GM18868 (cell line): Measurements from ENCODE around the gene CEBPB.
"Not testable (repeated sequence)": the region's sequence is repeated elsewhere in the genome, so short reads cannot be mapped to it uniquely, and the experiment has no call there.

Experiments used
- ATAC-seq: cut with Tn5 transposase; IDR thresholded peaks from one replicate; pipeline ENCODE4 v1.9.1; 2021; ENCODE audit warnings: mild to moderate bottlenecking, moderate library complexity; ENCODE audit not compliant: unreplicated experiment

Gene CEBPB

DNA sequence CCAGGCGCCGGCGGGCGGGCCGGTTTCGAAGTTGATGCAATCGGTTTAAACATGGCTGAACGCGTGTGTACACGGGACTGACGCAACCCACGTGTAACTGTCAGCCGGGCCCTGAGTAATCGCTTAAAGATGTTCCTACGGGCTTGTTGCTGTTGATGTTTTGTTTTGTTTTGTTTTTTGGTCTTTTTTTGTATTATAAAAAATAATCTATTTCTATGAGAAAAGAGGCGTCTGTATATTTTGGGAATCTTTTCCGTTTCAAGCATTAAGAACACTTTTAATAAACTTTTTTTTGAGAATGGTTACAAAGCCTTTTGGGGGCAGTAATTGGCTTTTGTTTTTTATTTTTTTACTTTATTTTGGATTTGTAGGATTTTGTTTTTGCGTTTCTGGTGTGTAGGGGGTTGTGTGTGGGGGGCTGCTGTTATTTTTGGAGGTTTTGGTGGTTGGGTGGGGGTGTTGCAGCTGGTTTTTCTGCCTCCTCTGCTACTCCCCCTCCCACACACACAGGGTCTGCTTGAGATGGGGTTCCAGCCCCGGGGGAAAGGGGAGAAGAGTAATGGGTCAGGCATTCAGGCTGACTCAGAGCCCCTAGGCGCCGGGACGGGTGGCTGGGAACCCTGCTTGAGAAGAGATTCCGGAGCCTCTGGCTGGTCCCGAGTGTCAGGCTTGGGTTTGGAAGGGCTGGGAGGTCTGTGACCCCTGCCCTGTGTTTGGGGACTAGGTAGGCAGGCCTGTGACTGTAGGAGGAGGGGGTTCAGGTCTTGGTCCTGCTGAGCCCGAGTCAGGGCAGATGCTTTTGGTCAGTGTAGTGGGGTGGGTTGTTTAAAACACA is 2.0 kb downstream of the CEBPB start:
- peak; percentile 39 for ATAC-seq

DNA sequence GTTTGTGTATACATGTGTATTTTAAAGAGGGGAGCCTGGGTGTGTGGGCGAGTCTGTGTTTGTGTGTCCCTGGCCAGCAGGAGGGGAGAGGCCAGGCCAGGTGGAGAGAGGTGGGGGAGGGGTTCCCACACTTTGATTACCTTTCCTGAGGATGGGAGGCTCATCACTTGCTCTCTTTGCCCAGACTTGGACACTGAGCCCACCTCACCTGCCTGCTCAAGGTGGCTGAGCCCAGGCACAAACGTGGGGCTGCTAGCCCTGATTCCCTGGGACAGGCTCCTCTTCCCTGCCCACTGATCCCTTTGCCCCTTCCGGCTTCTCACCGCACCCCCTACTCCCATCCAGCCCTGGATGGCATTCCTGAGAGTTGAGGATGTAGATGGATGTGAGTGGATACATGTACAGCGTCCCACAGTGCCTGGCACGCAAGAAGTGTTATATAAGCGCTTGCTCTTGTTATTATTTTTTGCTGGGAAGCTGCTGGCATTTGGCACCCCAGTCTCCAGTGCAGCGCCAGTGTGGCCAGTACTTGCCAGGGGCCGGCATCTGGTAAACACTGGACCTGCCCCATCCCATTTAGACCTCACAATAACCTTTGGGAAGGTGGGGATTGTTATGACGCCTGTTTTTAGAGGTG is 2.7 kb downstream of the CEBPB start:
- no peak for ATAC-seq

DNA sequence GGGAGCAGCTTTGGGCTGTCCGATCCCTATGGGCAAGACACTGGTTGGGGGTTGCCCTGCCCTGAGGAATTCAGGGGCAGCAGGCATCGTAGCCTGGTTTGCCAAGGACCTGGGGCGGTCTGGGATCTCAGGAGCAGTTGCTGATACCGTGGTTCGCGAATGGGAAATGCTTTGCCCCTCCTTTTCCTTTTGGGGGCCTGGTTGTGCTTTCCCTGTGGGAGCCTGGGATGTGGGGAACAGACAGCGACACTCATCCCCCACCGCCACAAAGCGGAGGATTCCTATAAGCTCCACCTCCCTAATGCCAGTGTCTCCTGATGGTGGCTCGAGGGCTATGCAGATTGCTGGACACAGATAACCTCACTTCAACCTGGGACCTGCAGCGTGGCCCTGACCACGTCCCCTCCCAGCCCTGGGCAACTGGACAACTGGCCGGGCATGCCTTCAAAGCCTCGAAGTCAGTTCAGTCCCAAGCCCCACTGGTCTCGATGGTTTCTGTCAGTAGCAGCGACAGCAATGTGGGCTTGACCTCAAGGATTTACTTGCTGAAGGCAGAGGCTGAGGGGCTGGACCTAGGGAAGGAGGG is 3.3 kb downstream of the CEBPB start:
- no peak for ATAC-seq

DNA sequence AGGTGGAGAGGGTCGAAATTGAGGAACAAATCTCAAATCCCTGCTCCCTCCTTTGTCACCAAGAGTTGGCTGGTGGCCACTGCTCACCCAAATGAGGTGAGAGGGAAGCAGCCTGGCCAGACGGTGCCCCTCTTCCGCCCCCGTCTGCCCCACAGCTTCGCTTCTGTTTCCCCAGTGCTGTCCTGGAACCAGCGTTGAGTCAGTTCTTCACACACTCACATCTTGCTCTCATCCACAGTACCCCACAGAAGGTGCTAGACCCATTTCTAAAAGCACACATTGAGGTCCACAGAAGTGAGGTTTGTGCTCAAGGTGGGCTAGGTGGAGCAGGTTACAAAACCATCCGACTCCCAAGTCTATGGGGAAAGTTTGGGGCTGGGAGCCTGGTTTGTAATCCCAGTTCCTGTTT is 3.8 kb downstream of the CEBPB start:
- no peak for ATAC-seq

DNA sequence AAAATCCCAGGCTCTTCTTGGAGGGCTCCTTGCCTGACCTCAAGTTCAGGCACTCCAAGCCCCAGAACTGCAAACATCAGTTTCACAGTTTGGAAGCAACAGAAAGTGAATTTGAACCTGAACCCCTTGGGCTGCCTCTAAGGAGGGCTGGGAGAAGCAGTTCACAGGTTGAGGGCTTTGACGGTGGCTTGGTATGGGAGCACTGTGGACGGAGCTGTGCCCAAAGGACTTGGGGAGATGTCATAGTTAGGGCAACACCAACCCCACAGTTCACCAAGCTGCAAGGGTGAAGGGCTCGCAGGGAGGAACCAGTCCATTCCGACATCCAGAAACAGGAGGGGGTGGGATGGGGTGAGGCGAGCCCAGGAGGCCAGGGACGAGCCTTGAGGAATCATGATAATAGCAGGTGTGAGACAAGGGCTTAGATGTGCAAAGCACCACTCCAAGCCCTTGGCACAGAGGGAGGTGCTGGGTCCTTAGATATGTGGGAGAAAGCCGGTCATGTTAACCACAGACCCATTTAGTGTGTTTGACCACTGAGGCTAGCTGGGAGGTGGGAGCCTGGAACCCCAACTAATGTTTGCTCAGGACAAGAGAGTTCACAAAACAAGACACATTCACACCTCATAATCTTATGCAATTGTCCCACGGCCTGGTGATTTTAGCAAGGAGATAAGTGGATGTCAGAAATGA is 4.3 kb downstream of the CEBPB start:
- no peak for ATAC-seq

DNA sequence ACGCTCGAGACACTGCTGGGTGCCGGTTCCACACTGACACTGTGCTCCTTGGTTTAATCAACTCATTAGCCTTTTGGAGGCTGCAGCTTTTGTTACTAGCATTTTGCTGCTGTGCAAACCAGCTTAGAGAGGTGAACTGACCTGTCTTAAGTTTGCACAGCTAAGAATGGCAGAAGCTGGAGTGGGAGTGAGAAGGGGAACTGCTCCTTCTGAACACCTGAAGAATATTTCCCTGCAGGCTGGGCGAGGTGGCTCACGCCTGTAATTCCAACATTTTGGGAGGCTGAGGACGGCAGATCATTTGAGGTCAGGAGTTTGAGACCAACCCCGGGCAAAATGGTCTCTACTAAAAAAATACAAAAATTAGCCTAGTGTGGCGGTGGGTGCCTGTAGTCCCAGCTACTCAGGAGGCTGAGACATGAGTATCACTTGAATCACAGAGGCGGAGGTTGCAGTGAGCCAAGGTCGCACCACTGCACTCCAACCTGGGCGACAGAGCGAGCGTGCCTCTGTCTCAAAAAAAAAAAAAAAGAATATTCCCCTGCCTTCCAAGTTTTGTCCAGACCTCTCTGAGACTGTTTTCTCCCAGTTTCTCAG is 5.0 kb downstream of the CEBPB start:
- ATAC-seq = no peak

DNA sequence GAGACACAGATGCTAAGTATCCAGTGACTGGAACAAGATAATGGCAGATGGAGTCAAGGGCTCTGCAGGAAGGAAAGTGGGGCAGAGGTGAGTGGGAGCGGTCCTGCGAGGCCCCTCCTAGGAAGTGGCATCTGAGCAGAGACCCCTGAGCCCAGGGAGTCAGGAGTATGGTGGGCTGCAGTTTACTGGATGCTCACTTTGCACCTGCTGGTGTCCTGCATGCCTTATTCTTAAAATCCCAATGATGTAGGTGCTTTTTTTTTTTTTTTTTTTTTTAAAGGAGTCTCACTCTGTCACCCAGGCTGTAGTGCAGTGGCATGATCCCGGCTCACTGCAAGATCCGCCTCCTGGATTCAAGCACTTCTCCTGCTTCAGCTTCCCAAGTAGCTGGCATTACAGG is 5.6 kb downstream of the CEBPB start:
- ATAC-seq = no peak

DNA sequence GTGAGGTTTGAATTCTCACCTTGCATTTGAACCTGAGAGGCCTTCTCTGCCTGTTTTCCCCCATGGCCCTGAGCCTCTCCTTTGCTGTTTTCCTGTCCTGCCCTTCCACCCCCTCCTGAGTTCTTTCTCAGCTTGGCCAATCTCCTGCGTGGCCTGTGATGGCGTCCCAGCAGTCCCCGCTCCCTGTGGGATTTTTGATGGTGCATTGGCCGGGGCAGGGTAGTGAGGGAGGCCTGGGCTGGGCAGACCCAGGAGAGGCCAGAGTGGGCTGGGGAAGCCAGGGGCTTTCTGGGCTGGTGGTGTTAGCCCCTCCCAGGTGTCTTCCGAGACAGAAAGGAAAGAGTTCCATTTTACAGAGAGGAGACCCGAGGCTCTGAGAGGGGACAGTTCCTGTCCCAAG is 6.3 kb downstream of the CEBPB start:
- ATAC-seq = no peak

DNA sequence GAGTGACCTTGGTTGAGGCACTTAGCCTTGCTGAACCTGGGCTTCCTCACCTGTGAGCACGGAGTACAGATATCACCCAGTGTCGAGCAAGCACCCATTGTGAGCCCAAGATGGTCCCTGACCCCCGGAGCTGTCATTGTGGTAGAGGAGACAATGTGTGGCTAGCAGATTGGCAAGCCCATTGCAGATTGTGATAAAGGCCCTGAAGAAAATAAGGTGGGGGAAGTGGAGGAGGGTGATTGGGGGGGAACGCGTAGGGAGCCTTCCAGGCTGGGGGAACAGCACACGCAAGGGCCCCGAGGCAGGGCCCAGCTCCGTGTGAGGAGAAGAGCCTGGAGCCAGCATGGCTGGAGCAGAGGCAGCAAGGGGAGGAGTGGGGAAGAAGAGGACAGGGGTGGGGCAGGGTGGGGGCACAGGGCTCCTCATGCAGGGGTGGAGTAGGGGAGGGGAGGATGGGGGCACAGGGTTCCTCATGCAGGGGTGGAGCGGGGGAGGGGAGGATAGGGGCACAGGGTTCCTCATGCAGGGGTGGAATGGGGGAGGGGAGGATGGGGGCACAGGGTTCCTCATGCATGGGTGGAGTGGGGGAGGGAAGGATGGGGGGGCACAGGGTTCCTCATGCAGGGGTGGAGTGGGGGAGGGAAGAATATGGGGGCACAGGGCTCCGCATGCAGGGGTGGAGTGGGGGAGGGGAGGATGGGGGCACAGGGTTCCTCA is 7.0 kb downstream of the CEBPB start:
- no peak for ATAC-seq

DNA sequence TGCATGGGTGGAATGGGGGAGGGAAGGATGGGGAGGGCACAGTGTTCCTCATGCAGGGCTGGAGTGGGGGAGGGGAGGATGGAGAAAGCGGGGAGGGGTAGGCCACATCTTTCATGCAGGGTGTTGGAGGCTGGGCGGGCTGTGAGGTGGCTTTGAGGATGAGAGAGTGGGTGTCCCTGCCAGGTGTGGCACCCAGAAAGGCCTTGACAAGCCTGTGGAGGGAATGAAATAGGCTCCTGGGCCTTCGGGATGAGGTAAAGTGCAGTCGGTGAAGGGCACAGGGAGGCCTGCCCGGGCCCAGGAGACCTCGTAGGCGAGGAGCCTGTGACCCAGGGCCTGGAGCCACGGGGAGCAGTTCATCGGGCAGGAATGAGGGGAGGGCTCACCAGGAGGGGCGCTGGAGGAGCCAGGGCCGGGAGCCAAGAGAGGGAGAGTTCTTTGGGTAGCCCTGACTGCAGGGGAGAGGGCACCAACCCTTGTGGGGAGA is 7.6 kb downstream of the CEBPB start:
- no peak for ATAC-seq

DNA sequence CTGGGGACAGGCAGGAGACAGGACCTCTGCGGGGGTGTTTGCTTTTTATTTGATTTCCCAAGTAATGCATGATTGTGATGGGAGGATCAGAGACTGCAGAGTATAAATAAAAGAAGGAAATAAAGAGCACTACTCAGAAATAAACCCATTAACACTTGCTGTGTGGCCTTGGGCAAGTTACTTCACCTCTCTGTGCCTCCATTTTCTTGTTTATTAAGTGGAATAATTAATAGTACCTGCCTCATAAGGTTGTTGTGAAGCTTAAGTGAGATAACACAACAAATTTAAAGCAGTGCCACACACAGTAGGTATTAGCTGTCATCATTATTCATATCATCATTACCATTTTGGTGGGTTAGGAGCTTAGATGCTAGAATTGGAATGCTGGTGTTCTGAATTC is 8.1 kb downstream of the CEBPB start:
- ATAC-seq = no peak

DNA sequence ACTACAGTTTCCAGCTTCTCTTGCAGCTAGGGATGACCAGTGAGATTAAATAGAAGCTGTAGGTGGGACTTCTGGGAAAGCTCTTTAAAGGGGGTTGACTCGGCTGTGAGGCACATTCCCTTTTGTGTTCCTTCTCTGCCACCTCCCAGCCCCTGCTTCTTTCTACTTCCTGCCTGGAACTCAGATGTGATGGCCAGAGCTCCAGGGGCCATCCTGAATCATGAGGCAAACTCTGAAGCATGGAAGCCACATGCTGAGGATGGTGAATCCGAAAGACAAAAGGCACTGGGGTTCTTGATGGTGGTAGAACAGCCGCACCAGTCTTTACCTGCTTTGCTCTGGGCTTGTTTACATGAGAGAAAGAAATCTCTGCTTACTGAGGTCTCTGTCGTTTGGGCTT is 9.1 kb downstream of the CEBPB start:
- ATAC-seq = no peak

DNA sequence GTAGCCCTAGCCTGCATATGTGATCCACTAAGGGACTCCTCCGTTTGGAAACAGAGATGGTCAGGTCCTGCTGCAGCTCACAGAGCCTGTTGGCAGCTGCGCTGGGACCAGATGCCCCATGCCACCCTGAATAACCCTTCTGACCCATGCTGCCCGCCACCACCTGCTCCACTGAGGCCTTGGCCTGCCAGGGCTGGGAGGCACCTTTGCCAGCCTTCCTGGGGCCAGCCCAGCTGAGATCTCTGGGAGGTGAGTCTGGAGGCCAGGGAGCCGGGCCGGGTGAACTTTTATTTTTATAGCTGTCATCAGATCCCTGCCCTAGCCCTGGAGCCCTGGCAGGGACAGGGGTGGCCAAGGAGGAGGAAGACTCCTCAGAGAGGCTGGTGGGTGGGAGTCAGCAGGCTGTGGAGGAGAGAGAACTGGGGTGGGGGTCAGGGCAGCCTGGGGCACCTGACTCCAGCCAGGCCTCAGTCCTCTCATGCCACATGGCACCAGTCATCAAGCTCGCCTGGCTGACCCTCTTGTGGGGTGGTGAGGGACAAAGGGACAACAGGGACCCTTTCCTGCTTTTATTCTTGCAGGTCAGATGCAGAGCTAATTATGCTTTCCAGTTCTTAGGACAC is 10.0 kb downstream of the CEBPB start:
- ATAC-seq = no peak

DNA sequence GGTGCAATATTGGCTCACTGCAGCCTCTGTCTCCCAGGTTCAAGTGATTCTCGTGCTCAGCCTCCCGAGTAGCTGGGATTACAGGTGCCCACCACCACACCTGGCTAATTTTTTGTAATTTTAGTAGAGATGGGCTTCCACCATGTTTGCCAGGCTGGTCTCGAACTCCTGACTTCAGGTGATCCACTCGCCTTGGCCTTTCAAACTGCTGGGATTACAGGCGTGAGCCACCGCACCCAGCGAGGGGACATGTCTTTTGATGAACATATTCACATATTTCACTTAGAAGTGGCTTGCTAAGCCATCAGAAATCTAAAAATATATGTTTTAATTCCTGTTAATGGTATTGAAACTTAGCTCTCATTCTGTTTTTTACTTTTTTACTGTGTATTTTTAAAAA is 11.1 kb downstream of the CEBPB start:
- not testable (repeated sequence) for ATAC-seq

DNA sequence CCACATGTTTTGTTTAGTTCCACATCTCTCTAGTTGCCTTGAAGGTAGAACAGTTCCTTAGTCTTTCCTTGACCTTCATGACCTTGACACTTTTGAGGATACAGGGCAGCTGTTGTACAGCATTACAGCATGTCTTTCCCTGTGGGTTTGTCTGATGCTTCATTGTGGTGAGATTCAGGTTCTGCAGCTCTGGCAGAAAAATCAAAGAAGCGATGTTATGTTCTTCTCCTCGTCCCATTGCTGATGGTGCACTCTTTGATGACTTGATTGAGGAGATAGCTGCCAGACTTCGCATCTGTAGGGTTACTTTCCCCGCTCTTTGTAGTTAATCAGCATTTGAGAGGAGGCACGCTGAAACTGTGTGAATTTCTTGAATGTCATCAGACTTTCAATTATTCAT is 12.0 kb downstream of the CEBPB start:
- no peak for ATAC-seq

DNA sequence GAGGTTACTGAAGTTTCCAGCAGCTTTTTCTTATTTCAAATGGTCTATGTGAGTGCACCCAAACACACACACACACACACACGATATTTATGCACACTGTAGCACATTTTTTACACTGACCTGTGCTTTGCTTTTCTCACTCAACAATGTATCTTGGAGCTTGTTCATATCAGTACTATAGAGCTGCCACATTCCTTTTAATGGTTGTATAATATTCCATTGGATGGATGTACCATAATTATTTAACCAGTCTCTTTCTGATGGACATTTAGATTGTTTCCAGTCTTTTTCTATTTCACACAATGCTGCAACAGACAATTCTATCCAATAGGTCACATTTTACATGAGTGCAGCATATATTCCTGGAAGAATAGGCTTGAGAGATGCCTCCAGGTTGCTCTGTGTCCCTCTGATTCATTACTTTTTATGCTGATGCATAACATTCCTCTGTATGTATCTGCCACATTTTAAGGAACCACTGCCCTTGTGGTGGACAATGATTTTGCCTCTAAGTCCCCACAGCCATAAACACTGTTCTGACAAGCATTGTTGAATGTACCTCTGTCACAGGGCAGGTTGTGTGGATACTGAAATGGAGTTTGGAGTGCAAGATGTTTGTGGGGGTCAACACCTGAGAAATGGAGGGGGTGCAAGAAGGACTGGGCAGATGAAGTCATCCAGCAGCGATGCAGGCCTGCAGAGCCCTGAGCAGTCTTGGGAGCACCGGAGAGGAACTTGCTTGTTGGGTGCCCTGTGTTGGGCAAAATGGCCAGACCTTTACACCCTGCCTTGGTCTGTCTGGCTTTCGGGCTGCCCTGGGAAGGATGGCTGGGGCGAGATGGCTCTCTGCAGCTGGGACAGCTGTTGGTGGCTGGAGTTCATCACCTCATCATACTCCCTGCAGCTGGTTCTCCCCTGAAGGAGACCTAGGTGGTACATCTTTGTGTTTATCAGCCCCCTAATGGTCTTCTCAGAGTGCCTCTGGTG is 13.6 kb downstream of the CEBPB start:
- ATAC-seq = no peak

DNA sequence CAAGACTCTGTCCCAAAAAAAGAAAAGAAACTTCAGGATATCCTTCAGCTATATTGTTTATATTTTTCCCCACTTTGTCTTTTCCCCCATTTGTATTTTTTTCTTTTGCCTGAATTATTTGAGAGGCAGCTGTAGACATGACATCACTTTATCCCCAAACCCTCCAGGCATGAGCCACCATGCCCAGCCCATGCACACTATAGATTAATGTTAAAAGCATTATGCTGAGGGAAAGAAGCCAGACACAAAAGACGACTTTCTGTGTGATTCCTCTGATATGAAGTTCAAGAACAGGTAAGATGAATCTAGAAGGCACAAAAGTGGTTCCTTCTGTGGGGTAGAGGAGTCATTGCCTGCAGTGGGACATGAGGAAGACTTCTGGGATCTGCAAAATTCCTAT is 16.4 kb downstream of the CEBPB start:
- no peak for ATAC-seq

DNA sequence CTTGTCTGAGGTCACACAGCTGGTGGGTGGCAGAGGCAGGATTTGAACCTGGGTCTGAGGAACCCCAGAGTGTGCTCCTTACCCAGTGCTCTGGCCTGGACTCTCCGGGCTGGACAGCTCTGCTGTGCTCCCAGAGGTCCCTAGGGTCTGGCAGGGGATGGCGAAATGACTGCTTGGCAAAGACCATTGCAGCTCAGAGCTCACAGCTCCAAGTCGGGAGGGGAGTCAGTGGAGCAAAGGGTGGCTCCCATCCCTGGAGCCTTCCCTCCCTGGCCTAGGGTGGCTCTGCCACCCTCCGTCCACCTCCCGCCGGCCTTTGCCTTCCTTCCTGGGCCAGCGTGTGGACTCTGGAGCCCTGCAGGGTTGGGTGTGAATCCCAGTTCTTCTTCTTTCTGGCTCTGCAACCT is 17.5 kb downstream of the CEBPB start:
- ATAC-seq = no peak

DNA sequence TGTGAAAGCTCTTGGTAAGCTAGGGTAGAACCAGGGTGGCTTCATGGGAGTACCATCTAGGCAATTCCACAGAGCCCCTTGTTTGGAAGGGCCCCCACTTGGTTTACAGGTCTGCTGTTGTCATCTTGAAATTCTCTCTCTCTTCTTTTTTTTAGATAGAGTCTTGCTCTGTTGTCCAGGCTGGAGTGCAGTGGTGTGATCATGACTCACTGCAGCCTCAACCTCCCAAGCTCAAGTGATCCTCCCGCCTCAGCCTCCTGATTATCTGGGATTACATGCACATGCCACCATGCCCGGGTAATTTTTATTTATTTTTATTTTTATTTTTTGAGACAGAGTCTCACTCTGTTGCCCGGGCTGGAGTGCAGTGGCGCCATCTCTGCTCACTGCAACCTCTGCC is 18.2 kb downstream of the CEBPB start:
- ATAC-seq = not testable (repeated sequence)
